ENCODE results near the gene NCOR1.
"Not testable (repeated sequence)": the region's sequence is repeated elsewhere in the genome, so short reads cannot be mapped to it uniquely, and the experiment has no call there.

DNA sequence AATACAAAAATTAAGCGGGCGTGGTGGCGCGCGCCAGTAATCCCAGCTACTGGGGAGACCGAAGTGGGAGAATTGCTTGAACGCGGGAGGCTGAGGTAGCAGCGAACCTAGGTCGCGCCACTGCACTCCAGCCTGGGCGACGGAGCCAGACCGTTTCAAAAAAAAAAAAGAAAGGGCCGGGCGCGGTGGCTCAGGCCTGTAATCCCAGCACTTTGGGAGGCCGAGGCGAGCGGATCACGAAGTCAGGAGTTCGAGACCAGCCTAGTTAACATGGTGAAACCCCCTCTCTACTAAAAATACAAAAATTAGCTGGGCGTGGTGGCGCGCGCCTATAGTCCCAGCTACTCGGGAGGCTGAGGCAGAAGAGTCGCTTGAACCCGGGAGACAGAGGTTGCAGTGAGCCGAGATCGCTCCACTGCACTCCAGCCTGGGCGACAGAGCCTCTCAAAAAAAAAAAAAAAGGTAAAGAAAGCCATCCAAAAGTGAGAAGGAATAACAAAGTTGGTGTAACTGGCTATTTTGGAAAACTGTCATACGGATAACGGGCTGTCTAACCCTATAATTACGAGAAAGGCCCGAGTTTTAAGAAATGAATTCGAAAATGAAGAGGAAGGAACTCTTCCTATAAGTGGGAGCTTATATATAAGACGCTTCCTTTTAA lies 1.1 kb upstream of the NCOR1 start:
- TF ChIP-seq, protein P1, sequence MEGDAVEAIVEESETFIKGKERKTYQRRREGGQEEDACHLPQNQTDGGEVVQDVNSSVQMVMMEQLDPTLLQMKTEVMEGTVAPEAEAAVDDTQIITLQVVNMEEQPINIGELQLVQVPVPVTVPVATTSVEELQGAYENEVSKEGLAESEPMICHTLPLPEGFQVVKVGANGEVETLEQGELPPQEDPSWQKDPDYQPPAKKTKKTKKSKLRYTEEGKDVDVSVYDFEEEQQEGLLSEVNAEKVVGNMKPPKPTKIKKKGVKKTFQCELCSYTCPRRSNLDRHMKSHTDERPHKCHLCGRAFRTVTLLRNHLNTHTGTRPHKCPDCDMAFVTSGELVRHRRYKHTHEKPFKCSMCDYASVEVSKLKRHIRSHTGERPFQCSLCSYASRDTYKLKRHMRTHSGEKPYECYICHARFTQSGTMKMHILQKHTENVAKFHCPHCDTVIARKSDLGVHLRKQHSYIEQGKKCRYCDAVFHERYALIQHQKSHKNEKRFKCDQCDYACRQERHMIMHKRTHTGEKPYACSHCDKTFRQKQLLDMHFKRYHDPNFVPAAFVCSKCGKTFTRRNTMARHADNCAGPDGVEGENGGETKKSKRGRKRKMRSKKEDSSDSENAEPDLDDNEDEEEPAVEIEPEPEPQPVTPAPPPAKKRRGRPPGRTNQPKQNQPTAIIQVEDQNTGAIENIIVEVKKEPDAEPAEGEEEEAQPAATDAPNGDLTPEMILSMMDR (IDR thresholded peaks at IDR 0.05), result not testable (repeated sequence)
- TF ChIP-seq POLR2AphosphoS5 (IDR thresholded peaks at IDR 0.05; ENCODE audit: low read depth, low read length), result not testable (repeated sequence)
